Naive thymus-derived CD4-positive, alpha-beta T cell (primary cell): ENCODE results near the gene EYA2. TPM values are rescaled to one million over a fixed set of nuclear protein-coding genes. Genes with fewer than 3 reads are reported as not detected.
"Not testable (repeated sequence)": the region's sequence is repeated elsewhere in the genome, so short reads cannot be mapped to it uniquely, and the experiment has no call there.

ENCODE experiments used
- ATAC-seq: fragments of 150-1000 bp; cut with Tn5 transposase; 2 replicates; pipeline ENCODE4 v1.10.0; 2021; ENCODE audit warnings: mild to moderate bottlenecking, moderate library complexity
- CTCF ChIA-PET: fragments of 350-600 bp; sonication (Branson Sonifier 250); formaldehyde crosslinking; loops from one replicate; lab custom pipeline; 2021; ENCODE audit warnings: antibody characterized with exemption; lab: Charles Lee
- POLR2A ChIA-PET: fragments of 350-600 bp; sonication (Branson Sonifier 250); formaldehyde crosslinking; loops from one replicate; lab custom pipeline; 2021; ENCODE audit warnings: antibody characterized with exemption, inconsistent platforms; lab: Charles Lee
- DNase-seq, 9 donors: peaks; one replicate each; pipeline versions ENCODE4 v3.0.0 to v3.0.0-alpha.2; 2020 to 2022; ENCODE audit warnings: mixed read lengths in 1 of 9
- H3K27ac ChIP-seq: one replicate; pipeline ENCODE4 v1.7.0; 2013; ENCODE audit warnings: mild to moderate bottlenecking, low read depth, low read length, moderate library complexity
- H3K27me3 ChIP-seq, 2 donors: one replicate each; pipeline ENCODE4 v1.7.0; 2013; ENCODE audit warnings: low read length in 2 of 2, mild to moderate bottlenecking in 2 of 2, moderate library complexity in 2 of 2; ENCODE audit not compliant: control insufficient read depth in 2 of 2, insufficient read depth in 2 of 2
- H3K36me3 ChIP-seq, 3 experiments: 1 replicate in 2 of 3; 2 replicates in 1 of 3; pipeline ENCODE4 v1.7.0; 2013; ENCODE audit warnings: low read length in 3 of 3, mild to moderate bottlenecking in 3 of 3, moderate library complexity in 1 of 3; ENCODE audit not compliant: insufficient read depth in 3 of 3, control insufficient read depth in 2 of 3
- H3K4me1 ChIP-seq, 2 donors: one replicate each; pipeline ENCODE4 v1.7.0; 2013; ENCODE audit warnings: low read length in 2 of 2, mild to moderate bottlenecking in 2 of 2, moderate library complexity in 1 of 2; ENCODE audit not compliant: control insufficient read depth in 2 of 2, insufficient read depth in 2 of 2
- H3K4me3 ChIP-seq: 2 replicates; pipeline ENCODE4 v1.7.0; 2013; ENCODE audit warnings: mild to moderate bottlenecking, low read length
- H3K9me3 ChIP-seq, 3 experiments: 1 replicate in 2 of 3; 2 replicates in 1 of 3; pipeline ENCODE4 v1.7.0; 2013; ENCODE audit warnings: low read length in 3 of 3; ENCODE audit not compliant: control insufficient read depth in 2 of 3
- H3K27ac Mint-ChIP-seq, 9 donors: one replicate each; pipeline ENCODE4 v1.8.0; 2020 to 2022; ENCODE audit warnings: mixed read lengths in 9 of 9, mild to moderate bottlenecking in 8 of 9, moderate library complexity in 5 of 9, inconsistent platforms in 2 of 9
- H3K27me3 Mint-ChIP-seq, 5 donors: one replicate each; pipeline ENCODE4 v1.8.0; 2021 to 2022; ENCODE audit warnings: mixed read lengths in 5 of 5, mild to moderate bottlenecking in 1 of 5
- H3K36me3 Mint-ChIP-seq, 5 donors: one replicate each; pipeline ENCODE4 v1.8.0; 2020 to 2022; ENCODE audit warnings: mixed read lengths in 5 of 5, mild to moderate bottlenecking in 3 of 5, inconsistent platforms in 1 of 5
- H3K4me1 Mint-ChIP-seq, 7 donors: one replicate each; pipeline ENCODE4 v1.8.0; 2020 to 2022; ENCODE audit warnings: mixed read lengths in 7 of 7, mild to moderate bottlenecking in 3 of 7, inconsistent platforms in 1 of 7
- H3K4me3 Mint-ChIP-seq, 10 donors: one replicate each; pipeline ENCODE4 v1.8.0; 2020 to 2022; ENCODE audit warnings: mild to moderate bottlenecking in 10 of 10, mixed read lengths in 10 of 10, moderate library complexity in 6 of 10, inconsistent platforms in 2 of 10
- H3K9me3 Mint-ChIP-seq, 11 donors: one replicate each; pipeline ENCODE4 v1.8.0; 2020 to 2022; ENCODE audit warnings: mixed read lengths in 11 of 11, mild to moderate bottlenecking in 4 of 11, inconsistent platforms in 1 of 11, moderate library complexity in 1 of 11
- intact Hi-C, 2 donors: fragments of 100-400 bp; cut with micrococcal nuclease; formaldehyde crosslinking; loops; one replicate each; pipeline ENCODE4 v1.15.1; 2023
- polyA plus RNA-seq, 2 donors: library from polyadenylated mRNA; unstranded; fragments of 300-500 nt; fragmentation: Illumina TruSeq; gene quantifications; one replicate each; pipeline ENCODE4 v1.2.3, GENCODE V29; 2021
- total RNA-seq, 6 experiments: library from RNA in 5 of 6; stranded (reverse) in 5 of 6; gene quantifications; 1 replicate in 5 of 6; 2 replicates in 1 of 6; pipeline ENCODE4 v1.2.3 and lab custom pipeline; 2021 to 2026

The EYA2 gene
- total and polyA plus RNA-seq, 7 experiments from 2014 or later = 0.16 TPM; not detected in 6

DNA sequence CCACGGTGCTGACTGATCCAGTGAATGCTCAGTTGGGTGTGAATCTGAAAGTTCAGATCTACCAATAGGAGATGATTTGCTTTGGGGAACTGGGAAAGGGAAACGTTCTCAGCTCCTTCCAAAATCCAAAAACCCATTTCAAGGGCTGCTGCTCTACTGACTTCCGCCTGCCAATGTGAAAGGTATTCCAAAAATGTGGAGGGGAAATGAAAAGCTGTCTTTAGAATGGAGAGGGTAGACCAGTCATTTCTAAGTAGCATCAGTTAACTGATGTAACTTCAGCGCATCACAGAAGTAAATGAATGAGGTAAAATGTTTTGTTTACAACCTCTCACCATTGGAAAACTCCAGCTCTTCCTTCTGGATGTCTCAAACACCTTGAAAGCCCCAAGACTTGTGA lies 19.6 kb upstream of the EYA2 start:
- H3K27me3 ChIP-seq = no peaks in the 10 kb centered on the region
- Mint-ChIP-seq H3K36me3 (no peaks in the 10 kb centered on the region), H3K9me3 (peaks cover 0 to 6% (median 0%) of the 10 kb centered on the region in 11 donors), H3K27ac (no peak overlapping the region), H3K4me3 (no peak overlapping the region), H3K4me1 (peaks cover 0 to 3% (median 0%) of the 10 kb centered on the region in 7 donors), H3K27me3 (peaks cover 8 to 44% (median 20%) of the 10 kb centered on the region in 5 donors)
- DNase-seq = no peak
- intact Hi-C loops = no loop called here
- no peaks in the 10 kb centered on the region for H3K4me1 ChIP-seq
- H3K4me3 ChIP-seq = no peak overlapping the region
- H3K27ac ChIP-seq = no peak overlapping the region
- CTCF ChIA-PET = no interaction called here
- POLR2A ChIA-PET = no interaction called here
- no peak for ATAC-seq
- no peaks in the 10 kb centered on the region for H3K9me3 ChIP-seq
- H3K36me3 ChIP-seq = no peaks in the 10 kb centered on the region

DNA sequence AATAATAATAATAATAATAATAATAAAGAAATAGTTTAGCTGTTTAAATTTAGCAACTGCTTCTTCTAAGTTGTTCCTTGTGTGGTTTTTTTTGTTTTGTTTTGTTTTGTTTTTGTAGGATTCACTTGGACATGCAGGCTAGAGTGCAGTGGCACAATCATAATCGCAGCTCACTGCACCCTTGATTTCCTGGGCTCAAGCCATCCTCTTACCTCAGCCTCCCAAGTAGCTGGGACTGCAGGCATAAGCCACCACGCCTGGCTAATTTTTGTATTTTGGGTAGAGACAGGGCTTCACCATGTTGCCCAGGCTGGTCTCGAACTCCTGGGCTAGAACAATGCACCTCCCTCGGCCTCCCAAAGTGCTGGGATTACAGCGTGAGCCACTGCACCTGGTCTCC lies 15.3 kb upstream of the EYA2 start:
- H3K9me3 ChIP-seq = no peaks in the 10 kb centered on the region
- H3K27me3 ChIP-seq = no peaks in the 10 kb centered on the region
- H3K36me3 ChIP-seq = no peaks in the 10 kb centered on the region
- H3K27ac ChIP-seq = no peak overlapping the region
- peaks cover 19 to 61% (median 29%) of the 10 kb centered on the region in 5 donors for H3K27me3 Mint-ChIP-seq
- H3K4me1 ChIP-seq = no peaks in the 10 kb centered on the region
- no peak overlapping the region for H3K4me3 ChIP-seq
- H3K4me1 Mint-ChIP-seq = peaks cover 0 to 2% (median 0%) of the 10 kb centered on the region in 7 donors
- ChIA-PET CTCF (no interaction called here), POLR2A (no interaction called here)
- intact Hi-C loops = no loop called here
- DNase-seq (no peak), ATAC-seq (no peak)
- no peak overlapping the region for H3K4me3 Mint-ChIP-seq
- no peaks in the 10 kb centered on the region for H3K36me3 Mint-ChIP-seq
- no peak overlapping the region for H3K27ac Mint-ChIP-seq
- H3K9me3 Mint-ChIP-seq = peaks cover 0 to 3% (median 0%) of the 10 kb centered on the region in 11 donors

DNA sequence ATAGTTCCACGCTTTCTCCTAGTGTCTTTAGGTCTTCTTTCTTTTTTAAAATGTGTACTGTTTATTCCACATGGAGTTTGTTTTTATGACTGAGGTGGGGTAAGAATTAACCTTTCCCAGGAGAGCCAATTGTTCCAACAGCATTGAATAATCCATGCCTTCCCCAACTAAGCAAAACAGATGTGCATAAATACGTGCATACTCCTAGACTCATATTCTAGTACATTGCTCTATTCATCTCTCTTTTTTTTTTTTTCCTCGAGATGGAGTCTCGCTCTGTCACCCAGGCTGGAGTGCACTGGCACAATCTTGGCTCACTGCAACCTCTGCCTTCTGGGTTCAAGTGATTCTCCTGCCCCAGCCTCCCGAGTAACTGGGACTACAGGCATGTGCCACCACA lies 14.7 kb upstream of the EYA2 start:
- H3K9me3 Mint-ChIP-seq, H3K27ac Mint-ChIP-seq, DNase-seq, H3K27me3 ChIP-seq, H3K4me3 Mint-ChIP-seq, H3K4me1 Mint-ChIP-seq, POLR2A ChIA-PET, intact Hi-C loops, H3K4me3 ChIP-seq, H3K4me1 ChIP-seq, CTCF ChIA-PET, ATAC-seq, H3K9me3 ChIP-seq, H3K36me3 Mint-ChIP-seq, H3K36me3 ChIP-seq, H3K27ac ChIP-seq: not testable (repeated sequence)
- H3K27me3 Mint-ChIP-seq = peaks cover 19 to 59% (median 29%) of the 10 kb centered on the region in 5 donors

DNA sequence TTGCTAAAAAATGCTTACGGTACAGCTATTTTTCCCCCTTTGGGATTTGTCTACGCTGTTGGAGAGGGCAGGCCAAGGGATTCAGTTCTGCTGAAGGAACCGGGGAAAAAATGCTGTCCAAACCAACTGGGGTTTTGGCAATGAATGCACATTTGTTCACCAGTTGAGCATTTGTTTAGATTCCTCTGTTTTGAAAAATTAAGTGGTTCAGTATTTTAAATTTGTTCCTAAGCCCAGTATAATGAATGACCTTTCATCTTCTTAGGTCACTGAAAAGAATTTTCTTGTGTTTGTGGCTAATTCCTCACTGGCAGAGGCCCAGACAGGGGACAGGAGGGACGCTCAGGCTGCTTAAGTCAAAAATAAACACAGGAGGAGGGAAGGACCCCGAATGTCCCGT lies 10.8 kb upstream of the EYA2 start:
- CTCF ChIA-PET = no interaction called here
- peaks cover 0 to 2% (median 0%) of the 10 kb centered on the region in 7 donors for H3K4me1 Mint-ChIP-seq
- ATAC-seq = no peak

DNA sequence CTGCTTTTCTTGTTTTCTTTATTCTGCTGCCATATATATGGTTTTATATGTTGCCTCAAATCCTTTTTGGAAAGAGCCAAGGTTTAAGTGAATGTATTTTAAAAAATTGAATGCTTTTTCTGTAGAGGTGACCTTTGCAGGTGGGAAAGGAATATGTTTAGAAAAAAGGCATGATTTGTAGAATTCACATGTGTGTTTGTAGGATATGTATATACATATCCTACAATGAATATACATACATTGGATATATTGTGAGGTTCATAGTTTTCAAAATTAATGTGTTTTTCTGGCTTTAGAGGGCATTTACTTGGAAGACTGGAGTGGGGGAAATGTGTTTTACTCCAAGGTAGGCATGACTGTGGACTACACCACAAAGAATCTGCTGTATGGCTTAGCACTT lies 4.0 kb upstream of the EYA2 start:
- H3K4me3 Mint-ChIP-seq = no peak overlapping the region
- H3K4me1 Mint-ChIP-seq = peaks cover 0 to 1% (median 0%) of the 10 kb centered on the region in 7 donors
- ChIA-PET CTCF (no interaction called here), POLR2A (no interaction called here)
- peaks cover 0 to 13% (median 4%) of the 10 kb centered on the region in 11 donors for H3K9me3 Mint-ChIP-seq
- ATAC-seq (no peak), DNase-seq (no peak)
- Histone ChIP-seq H3K4me1 (no peaks in the 10 kb centered on the region), H3K36me3 (no peaks in the 10 kb centered on the region), H3K27ac (no peak overlapping the region), H3K27me3 (no peaks in the 10 kb centered on the region), H3K9me3 (no peaks in the 10 kb centered on the region), H3K4me3 (no peak overlapping the region)
- H3K27me3 Mint-ChIP-seq = peaks cover 41 to 62% (median 50%) of the 10 kb centered on the region in 5 donors
- peaks cover 0 to 4% (median 0%) of the 10 kb centered on the region in 5 donors for H3K36me3 Mint-ChIP-seq
- intact Hi-C loops = no loop called here
- H3K27ac Mint-ChIP-seq = no peak overlapping the region

More for the DNA sequence above, 10.8 kb upstream of the EYA2 start:
- DNase-seq = no peak
- Mint-ChIP-seq H3K9me3 (peaks cover 0 to 4% (median 0%) of the 10 kb centered on the region in 11 donors), H3K4me3 (no peak overlapping the region), H3K27me3 (peaks cover 28 to 54% (median 33%) of the 10 kb centered on the region in 5 donors), H3K27ac (no peak overlapping the region), H3K36me3 (no peaks in the 10 kb centered on the region)
- Histone ChIP-seq H3K9me3 (no peaks in the 10 kb centered on the region), H3K4me1 (no peaks in the 10 kb centered on the region), H3K36me3 (no peaks in the 10 kb centered on the region), H3K27ac (no peak overlapping the region), H3K27me3 (no peaks in the 10 kb centered on the region), H3K4me3 (no peak overlapping the region)
- intact Hi-C loops = no loop called here
- POLR2A ChIA-PET = no interaction called here

DNA sequence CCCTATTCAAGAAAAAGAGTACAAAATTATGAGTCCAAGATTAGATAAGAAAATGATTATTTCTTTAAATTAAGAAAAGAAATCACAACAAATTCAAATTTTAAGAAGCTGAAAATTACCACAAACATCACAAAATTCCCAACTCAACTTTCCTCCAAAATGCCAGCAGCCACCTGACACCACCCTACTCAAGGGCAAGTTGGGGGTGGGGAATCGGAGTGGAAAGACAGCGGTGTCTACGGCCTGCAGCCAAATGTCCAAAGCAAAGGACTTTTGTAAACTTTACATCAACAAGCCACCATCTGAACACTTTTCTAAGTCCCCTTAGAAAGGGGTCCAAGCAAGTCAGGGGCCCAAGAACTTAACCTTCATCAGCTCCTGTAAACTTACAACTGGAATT lies 1.6 kb upstream of the EYA2 start:
- intact Hi-C loops = no loop called here
- H3K4me1 Mint-ChIP-seq = peaks cover 0 to 1% (median 0%) of the 10 kb centered on the region in 7 donors
- POLR2A ChIA-PET = no interaction called here
- H3K27me3 Mint-ChIP-seq = peaks cover 51 to 71% (median 67%) of the 10 kb centered on the region in 5 donors
- no peaks in the 10 kb centered on the region for H3K4me1 ChIP-seq
- H3K9me3 ChIP-seq = no peaks in the 10 kb centered on the region
- CTCF ChIA-PET = no interaction called here
- no peak overlapping the region for H3K4me3 Mint-ChIP-seq
- no peak overlapping the region for H3K4me3 ChIP-seq
- DNase-seq (no peak), ATAC-seq (no peak)
- H3K27me3 ChIP-seq = no peaks in the 10 kb centered on the region
- peaks cover 0 to 11% (median 3%) of the 10 kb centered on the region in 11 donors for H3K9me3 Mint-ChIP-seq
- no peak overlapping the region for H3K27ac ChIP-seq
- H3K27ac Mint-ChIP-seq = no peak overlapping the region
- H3K36me3 ChIP-seq = no peaks in the 10 kb centered on the region
- H3K36me3 Mint-ChIP-seq = peaks cover 0 to 4% (median 0%) of the 10 kb centered on the region in 5 donors

DNA sequence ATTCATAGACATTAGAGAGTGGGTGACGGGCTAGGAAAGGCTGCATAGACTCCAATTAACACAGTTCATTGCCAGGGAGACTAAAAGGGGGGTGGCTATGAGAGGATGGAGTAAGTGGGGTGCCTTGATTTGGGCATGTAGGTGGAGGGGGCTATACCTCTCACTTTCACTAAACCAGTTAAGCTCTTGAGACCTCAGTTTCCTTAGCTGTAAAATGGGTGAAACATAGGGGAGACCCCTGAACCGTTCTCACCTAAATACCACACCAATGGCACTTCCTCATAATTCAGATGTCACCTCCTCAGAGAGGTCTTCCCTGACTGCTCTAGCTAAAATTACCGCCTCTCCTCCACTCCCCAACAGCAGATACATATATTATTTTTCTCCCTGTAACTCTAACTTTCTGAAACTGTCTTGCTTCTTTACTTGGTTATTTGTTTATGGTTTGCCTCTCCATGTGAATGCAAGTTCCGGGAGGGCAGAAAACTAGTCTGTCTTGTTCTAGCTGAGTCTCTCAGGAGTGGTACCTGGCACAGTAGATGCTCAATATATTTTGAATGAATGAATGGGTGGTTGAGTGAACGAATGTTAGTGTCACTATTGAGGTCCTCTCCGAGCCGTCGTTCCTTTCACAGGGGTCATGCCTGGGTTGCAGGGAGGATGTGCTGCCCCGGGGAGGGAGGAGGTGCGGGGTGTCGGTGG lies 615 bp upstream of the EYA2 start:
- peaks cover 0 to 4% (median 0%) of the 10 kb centered on the region in 5 donors for H3K36me3 Mint-ChIP-seq
- H3K27me3 Mint-ChIP-seq = peaks cover 51 to 76% (median 74%) of the 10 kb centered on the region in 5 donors
- intact Hi-C loops = no loop called here
- H3K4me3 Mint-ChIP-seq = no peak overlapping the region
- CTCF ChIA-PET = no interaction called here
- Histone ChIP-seq H3K27me3 (no peaks in the 10 kb centered on the region), H3K36me3 (no peaks in the 10 kb centered on the region), H3K4me1 (no peaks in the 10 kb centered on the region), H3K4me3 (no peak overlapping the region), H3K9me3 (no peaks in the 10 kb centered on the region), H3K27ac (no peak overlapping the region)
- POLR2A ChIA-PET = no interaction called here
- DNase-seq (no peak), ATAC-seq (no peak)
- H3K27ac Mint-ChIP-seq = no peak overlapping the region
- peaks cover 0 to 1% (median 0%) of the 10 kb centered on the region in 7 donors for H3K4me1 Mint-ChIP-seq
- H3K9me3 Mint-ChIP-seq = peaks cover 0 to 11% (median 3%) of the 10 kb centered on the region in 11 donors
